Germinal center (tissue), 1 donor: Measurements from ENCODE around the gene EVPLL.
"Not testable (repeated sequence)": the region's sequence is repeated elsewhere in the genome, so short reads cannot be mapped to it uniquely, and the experiment has no call there.

Experiments used
- DNase-seq: peaks from one replicate; pipeline ENCODE4 v3.0.0; 2012; ENCODE audit warnings: mixed read lengths, low spot score

The EVPLL gene

GRCh38 chr17:18425593-18425992 lies 48.0 kb downstream of the EVPLL start:
- DNase-seq, result not testable (repeated sequence)

DNA sequence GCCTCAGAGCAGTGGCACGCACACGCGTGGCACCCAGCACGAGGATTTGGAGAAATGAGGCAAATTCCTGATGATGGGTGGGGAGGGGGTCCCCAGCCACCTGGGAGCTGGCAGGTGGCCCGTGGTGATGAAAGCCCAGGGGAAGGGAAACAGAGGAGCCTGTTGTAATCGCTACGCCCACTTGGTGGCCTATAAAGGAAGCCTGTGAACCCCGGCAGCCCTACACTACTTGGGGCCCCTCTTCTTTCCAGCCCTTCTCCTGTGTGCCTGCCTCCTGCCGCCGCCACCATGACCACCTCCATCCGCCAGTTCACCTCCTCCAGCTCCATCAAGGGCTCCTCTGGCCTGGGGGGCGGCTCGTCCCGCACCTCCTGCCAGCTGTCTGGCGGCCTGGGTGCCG lies 49.1 kb downstream of the EVPLL start:
- DNase-seq, result not testable (repeated sequence)

DNA sequence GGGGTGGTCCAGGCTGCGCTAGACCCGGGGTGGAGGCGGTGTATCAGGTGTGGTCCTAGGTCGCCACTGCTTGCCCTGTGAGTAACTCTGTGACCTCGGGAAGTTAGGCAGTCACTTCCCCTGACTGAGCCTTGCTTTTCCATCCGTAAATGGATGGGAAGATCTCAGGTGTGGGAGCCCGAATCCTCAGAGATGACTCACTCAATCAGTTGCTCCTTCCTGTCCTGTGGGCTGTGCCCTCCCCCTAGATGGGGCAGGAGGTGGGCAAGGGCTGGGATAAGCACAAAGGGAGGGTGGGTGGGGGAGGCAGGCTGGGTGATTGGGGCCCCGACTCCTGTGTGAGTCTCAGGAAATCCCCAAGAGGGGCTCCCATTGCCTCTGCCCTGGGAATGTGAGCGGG lies 54.6 kb downstream of the EVPLL start:
- not testable (repeated sequence) for DNase-seq
